Testis (tissue), 2 donors: ENCODE results near the gene PLA2R1.

ENCODE experiments used
- CTCF ChIP-seq, 3 experiments: fragments of 450-650 bp in 2 of 3; fragments of 200-600 bp in 1 of 3; sonication (generic) in 1 of 3; IDR thresholded peaks; one replicate each; pipeline ENCODE4 v1.5.1; 2016 to 2019; ENCODE audit warnings: antibody characterized with exemption in 3 of 3, mild to moderate bottlenecking in 2 of 3, moderate library complexity in 1 of 3
- POLR2A ChIP-seq: fragments of 450-650 bp; IDR thresholded peaks from one replicate; pipeline ENCODE4 v1.6.1; 2017; ENCODE audit warnings: antibody characterized with exemption, mild to moderate bottlenecking, moderate library complexity

DNA sequence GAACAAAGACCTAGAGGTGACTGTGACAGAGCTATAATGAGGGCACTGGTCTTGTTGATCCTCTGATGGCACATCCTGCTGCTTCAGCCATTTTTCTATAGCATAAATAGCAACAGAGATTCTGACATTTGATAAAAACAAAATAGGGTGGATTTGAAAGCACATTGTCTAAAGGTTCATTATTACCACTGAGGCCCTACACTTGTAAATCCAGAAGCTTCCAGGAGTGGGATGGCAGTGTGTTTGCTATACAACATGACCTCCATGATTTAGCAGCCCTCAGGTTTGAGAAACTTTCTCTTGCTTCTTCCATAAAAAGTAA lies 171.2 kb downstream of the PLA2R1 start:
- TF ChIP-seq POLR2A (no peak), CTCF (IDR thresholded peaks at IDR 0.05) (no peak)
